ENCODE results near the gene HBE1.

HBE1 gene

DNA sequence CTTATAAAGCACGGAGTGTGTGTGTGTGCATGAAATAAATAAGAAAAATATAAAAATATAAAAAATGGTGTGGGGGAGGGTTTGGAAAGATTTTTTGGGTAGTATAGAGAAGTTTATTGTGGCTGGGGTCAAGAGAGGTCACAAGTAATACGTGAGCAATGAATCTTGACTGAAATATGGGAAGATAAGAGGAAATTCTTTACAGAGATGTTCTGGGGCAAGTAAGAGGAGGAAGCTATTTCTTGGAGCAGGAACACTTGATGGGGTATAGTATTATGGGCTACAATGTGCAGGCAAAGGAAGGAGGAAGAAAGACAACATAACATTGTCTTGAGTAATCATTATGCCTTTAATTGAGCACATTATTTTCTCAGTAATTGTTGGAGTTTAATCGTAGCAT lies 37.6 kb downstream of the HBE1 start:
- no peak for DNase-seq

DNA sequence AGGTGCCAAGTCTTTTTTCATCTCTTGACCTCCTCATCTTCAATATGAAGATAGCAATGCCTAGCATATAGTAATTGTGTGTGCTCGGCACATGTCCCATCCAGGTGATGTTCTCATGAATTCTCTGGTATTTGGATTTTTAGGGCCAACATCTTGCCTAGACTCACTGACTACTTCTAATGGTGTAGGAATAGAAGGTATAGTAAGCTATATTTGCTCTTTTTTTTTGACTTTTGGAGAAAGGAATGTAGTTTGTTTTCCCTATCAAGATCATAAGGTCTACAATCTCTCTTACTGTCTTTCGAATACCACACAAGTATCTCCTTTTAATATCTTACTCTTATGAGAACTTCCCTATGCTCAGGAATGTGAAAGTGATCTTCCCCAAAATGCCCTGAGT lies 38.6 kb downstream of the HBE1 start:
- DNase-seq, result no peak

DNA sequence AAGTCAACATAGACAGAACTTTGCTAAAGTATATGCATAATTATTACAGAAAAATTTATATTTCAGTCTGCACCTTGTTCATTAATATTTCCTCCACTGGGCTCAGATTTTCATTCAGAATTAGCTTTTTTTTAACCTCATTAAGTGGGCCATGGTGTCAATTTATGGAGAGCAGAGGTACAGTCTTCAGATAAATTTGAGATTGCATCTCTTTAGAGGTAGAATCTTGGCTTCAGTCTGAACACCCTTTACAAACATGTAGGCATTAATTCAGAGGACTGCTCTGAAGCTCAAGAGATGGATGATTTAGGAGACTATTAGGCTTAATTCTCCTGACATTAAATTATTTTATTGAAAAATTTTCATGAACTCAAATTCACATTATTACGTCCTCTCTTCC lies 39.5 kb downstream of the HBE1 start:
- no peak for DNase-seq

DNA sequence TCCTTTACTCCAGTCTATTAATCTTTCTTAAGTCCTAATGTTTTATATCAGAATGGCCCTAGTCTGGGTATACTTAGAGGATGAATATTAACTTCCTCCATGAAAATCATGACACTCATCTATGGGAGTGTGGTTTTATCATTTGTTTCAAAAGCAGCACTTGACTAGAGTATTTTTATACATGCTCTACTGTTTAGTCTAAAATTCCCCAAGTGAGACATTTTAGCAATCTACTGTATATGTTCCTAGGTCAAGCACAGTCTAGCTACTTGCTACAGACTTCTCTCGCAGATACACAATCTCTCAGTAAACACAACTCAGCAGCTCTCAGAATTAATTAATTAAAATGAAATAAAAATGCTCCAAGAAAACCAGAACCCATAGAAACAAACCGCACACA lies 39.9 kb downstream of the HBE1 start:
- DNase-seq, result no peak

DNA sequence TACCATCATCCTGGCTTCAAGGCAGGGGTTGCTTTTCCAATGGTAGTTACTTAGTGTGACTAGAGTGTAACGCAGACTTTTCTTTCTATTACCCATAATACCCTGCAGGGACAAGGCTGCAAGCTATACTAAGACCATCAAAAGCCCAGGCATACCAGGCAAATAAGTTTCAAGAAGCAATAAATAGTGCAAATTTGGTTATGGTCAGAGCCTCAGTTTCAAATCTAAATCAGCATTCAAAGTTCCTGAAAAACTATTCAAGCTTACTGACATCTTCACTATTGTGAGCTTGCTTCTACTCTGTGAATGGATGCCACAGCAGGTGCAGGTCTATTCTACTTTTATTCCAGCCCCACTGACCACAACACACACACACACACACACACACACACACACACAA lies 40.4 kb downstream of the HBE1 start:
- DNase-seq, result no peak

DNA sequence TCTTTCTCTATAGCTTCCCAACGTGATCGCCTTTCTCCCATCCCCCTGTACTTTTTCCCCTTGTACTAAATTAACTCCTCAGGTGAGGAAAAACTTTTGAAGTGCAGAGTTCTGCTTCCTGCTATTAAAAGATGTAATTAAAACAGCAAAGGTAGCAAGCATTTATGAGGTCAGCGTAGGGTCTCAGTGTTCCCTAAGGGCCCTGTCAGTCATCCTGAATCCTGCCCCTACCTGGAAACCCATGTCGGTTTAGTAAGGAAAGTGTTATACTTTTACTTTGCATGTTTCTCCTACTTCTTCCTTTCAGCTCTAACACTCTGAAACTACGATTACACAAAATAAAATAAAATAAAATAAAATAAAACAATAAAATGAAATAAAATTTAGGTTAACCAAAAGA lies 41.6 kb downstream of the HBE1 start:
- DNase-seq, result no peak

DNA sequence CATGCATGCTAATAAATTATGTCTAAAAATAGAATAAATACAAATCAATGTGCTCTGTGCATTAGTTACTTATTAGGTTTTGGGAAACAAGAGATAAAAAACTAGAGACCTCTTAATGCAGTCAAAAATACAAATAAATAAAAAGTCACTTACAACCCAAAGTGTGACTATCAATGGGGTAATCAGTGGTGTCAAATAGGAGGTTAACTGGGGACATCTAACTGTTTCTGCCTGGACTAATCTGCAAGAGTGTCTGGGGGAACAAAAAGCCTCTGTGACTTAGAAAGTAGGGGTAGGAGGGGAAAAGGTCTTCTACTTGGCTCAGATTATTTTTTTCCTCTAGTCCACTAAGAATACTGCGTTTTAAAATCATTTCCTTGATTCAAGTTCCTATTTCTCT lies 42.1 kb downstream of the HBE1 start:
- DNase-seq, result no peak

DNA sequence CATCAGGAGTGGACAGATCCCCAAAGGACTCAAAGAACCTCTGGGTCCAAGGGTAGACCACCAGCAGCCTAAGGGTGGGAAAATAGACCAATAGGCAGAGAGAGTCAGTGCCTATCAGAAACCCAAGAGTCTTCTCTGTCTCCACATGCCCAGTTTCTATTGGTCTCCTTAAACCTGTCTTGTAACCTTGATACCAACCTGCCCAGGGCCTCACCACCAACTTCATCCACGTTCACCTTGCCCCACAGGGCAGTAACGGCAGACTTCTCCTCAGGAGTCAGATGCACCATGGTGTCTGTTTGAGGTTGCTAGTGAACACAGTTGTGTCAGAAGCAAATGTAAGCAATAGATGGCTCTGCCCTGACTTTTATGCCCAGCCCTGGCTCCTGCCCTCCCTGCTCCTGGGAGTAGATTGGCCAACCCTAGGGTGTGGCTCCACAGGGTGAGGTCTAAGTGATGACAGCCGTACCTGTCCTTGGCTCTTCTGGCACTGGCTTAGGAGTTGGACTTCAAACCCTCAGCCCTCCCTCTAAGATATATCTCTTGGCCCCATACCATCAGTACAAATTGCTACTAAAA lies 42.9 kb downstream of the HBE1 start, which contains the start of gene HBB:
TSS of gene HBB (minus strand) at position 340 of the 579 bp plus-strand sequence. CDS start at position 290, 50 bp downstream.
- peak; percentile 15 for DNase-seq

DNA sequence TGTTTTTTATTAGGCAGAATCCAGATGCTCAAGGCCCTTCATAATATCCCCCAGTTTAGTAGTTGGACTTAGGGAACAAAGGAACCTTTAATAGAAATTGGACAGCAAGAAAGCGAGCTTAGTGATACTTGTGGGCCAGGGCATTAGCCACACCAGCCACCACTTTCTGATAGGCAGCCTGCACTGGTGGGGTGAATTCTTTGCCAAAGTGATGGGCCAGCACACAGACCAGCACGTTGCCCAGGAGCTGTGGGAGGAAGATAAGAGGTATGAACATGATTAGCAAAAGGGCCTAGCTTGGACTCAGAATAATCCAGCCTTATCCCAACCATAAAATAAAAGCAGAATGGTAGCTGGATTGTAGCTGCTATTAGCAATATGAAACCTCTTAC lies 44.3 kb downstream of the HBE1 start:
- DNase-seq, result no peak

DNA sequence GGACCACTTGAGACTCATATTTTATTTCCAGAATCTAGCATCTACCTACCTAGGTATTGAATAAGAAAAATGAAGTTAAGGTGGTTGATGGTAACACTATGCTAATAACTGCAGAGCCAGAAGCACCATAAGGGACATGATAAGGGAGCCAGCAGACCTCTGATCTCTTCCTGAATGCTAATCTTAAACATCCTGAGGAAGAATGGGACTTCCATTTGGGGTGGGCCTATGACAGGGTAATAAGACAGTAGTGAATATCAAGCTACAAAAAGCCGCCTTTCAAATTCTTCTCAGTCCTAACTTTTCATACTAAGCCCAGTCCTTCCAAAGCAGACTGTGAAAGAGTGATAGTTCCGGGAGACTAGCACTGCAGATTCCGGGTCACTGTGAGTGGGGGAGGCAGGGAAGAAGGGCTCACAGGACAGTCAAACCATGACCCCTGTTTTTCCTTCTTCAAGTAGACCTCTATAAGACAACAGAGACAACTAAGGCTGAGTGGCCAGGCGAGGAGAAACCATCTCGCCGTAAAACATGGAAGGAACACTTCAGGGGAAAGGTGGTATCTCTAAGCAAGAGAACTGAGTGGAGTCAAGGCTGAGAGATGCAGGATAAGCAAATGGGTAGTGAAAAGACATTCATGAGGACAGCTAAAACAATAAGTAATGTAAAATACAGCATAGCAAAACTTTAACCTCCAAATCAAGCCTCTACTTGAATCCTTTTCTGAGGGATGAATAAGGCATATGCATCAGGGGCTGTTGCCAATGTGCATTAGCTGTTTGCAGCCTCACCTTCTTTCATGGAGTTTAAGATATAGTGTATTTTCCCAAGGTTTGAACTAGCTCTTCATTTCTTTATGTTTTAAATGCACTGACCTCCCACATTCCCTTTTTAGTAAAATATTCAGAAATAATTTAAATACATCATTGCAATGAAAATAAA lies 44.9 kb downstream of the HBE1 start:
- DNase-seq, result no peak

DNA sequence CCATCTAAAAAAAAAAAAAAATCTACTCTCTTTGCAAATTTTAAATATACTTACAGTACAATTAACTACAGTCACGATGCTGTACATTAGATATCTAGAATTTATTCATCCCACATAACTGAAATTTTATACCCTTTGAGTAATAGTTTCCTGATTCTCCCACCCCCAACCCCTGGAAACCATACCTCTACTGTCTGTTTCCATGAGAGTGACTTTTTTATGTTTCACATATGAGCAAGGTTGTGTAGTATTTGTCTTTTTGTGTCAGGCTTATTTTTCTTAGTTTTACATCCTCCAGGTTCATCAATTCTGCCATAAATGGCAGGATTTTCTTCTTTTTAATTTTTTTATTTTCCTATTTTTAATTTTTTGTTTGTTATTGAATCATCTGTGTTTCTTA lies 46.1 kb downstream of the HBE1 start:
- DNase-seq, result no peak

DNA sequence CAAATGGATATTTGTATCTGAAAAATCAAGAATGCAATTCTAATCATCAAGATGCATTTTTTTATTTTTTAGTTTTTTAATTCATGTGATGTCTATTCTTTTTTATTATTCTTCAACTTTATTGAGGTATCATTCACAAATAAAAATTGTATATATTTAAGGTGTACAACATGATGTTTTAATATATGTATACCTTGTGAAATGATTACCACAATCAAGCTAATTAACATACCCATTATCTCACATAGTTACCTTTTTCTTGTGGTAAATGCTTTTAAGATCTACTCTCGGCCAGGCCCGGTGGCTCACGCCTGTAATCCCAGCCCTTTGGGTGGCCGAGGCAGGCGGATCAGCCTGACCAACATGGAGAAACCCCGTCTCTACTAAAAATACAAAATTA lies 46.6 kb downstream of the HBE1 start:
- no peak for DNase-seq
